OCI-LY7 (cell line): ENCODE data around the gene SSRP1. TPM values are rescaled to one million over a fixed set of nuclear protein-coding genes. Genes with fewer than 3 reads are reported as not detected.

Experiments
- BruUV-seq: library from RNA; stranded (reverse); fragments of 400-500 nt; replicated peaks from 2 replicates; lab custom pipeline; 2021; lab: Mats Ljungman, UMichigan
- CTCF ChIA-PET: fragments of 300-600 bp; sonication (Branson Sonifier 250); formaldehyde crosslinking; loops from one replicate; lab custom pipeline; 2022; ENCODE audit warnings: antibody characterized with exemption; ENCODE audit not compliant: unreplicated experiment; lab: Charles Lee
- POLR2A ChIA-PET: fragments of 300-600 bp; sonication (Branson Sonifier 250); formaldehyde crosslinking; loops from one replicate; lab custom pipeline; 2022; ENCODE audit warnings: antibody characterized with exemption; lab: Charles Lee
- DNase-seq: peaks from one replicate; pipeline ENCODE4 v3.0.0-alpha.2; 2015; ENCODE audit warnings: low spot score
- H2AFZ ChIP-seq: fragments of 200-600 bp; sonication (generic), shearing (Covaris generic); 2 replicates; pipeline ENCODE4 v1.6.1; 2014; ENCODE audit warnings: mild to moderate bottlenecking, antibody characterized with exemption, low read length, moderate library complexity
- H3K27ac ChIP-seq: fragments of 200-600 bp; sonication (generic); 2 replicates; pipeline ENCODE4 v1.5.1; 2014; ENCODE audit warnings: mixed run types, low read depth, mild to moderate bottlenecking, moderate library complexity, low read length, inconsistent platforms; ENCODE audit not compliant: poor library complexity, severe bottlenecking
- H3K36me3 ChIP-seq: fragments of 200-600 bp; sonication (generic); 2 replicates; pipeline ENCODE4 v1.6.1; 2014; ENCODE audit warnings: mild to moderate bottlenecking, antibody characterized with exemption, low read length, moderate library complexity, mixed read lengths; ENCODE audit not compliant: insufficient read depth
- H3K4me1 ChIP-seq: fragments of 200-600 bp; sonication (generic); 2 replicates; pipeline ENCODE4 v1.5.1; 2014; ENCODE audit warnings: mild to moderate bottlenecking, low read length; ENCODE audit not compliant: insufficient read depth, poor library complexity, severe bottlenecking
- H3K4me2 ChIP-seq: fragments of 200-600 bp; sonication (generic); 2 replicates; pipeline ENCODE4 v1.6.1; 2014; ENCODE audit warnings: mild to moderate bottlenecking, low read length
- H3K4me3 ChIP-seq: fragments of 200-600 bp; sonication (generic); 2 replicates; pipeline ENCODE4 v1.5.1; 2014; ENCODE audit warnings: mild to moderate bottlenecking, low read depth, low read length; ENCODE audit not compliant: poor library complexity, severe bottlenecking
- H3K79me2 ChIP-seq: fragments of 200-600 bp; sonication (generic); 2 replicates; pipeline ENCODE4 v1.6.1; 2016; ENCODE audit warnings: low read depth, mild to moderate bottlenecking, low read length, moderate library complexity, mixed read lengths; ENCODE audit not compliant: insufficient read depth
- H3K9me2 ChIP-seq: fragments of 200-600 bp; sonication (generic); 2 replicates; pipeline ENCODE4 v1.6.1; 2016; ENCODE audit warnings: mild to moderate bottlenecking, low read length, mixed read lengths; ENCODE audit not compliant: insufficient read depth
- H3K9me3 ChIP-seq: fragments of 200-600 bp; sonication (generic); 2 replicates; pipeline ENCODE4 v1.6.1; 2014; ENCODE audit warnings: mild to moderate bottlenecking, mixed run types, low read length, mixed read lengths
- H4K20me1 ChIP-seq: fragments of 200-600 bp; sonication (generic); 2 replicates; pipeline ENCODE4 v1.6.1; 2014; ENCODE audit warnings: mild to moderate bottlenecking, antibody characterized with exemption, low read length, moderate library complexity, mixed read lengths; ENCODE audit not compliant: insufficient read depth
- EZH2phosphoT487 ChIP-seq: fragments of 200-600 bp; sonication (generic); IDR thresholded peaks from 2 replicates; pipeline ENCODE4 v1.6.1; 2018; ENCODE audit warnings: low read depth, borderline replicate concordance, mild to moderate bottlenecking, mixed run types, antibody characterized with exemption, low read length, moderate library complexity, mixed read lengths
- intact Hi-C: fragments of 100-400 bp; cut with micrococcal nuclease; formaldehyde crosslinking; loops from one replicate; pipeline ENCODE4 v1.10.0; 2022; ENCODE audit not compliant: unreplicated experiment
- total RNA-seq, 2 experiments: library from RNA; depleted of rRNA in 1 of 2; stranded (reverse); fragments of >200 nt in 1 of 2; shearing (Covaris generic) in 1 of 2; gene quantifications; 2 replicates each; pipeline ENCODE4 v1.2.3, GENCODE V29; 2014 to 2022
- TF ChIP-seq, protein P1 (sequence below): fragments of 200-600 bp; sonication (generic); conservative IDR thresholded peaks from 2 replicates; pipeline ENCODE4 v1.5.1; 2014; ENCODE audit warnings: mild to moderate bottlenecking, antibody characterized with exemption, low read length, moderate library complexity, mixed read lengths

SSRP1 gene
- total RNA-seq, 2 experiments from 2014 or later: 146 to 221 TPM

DNA sequence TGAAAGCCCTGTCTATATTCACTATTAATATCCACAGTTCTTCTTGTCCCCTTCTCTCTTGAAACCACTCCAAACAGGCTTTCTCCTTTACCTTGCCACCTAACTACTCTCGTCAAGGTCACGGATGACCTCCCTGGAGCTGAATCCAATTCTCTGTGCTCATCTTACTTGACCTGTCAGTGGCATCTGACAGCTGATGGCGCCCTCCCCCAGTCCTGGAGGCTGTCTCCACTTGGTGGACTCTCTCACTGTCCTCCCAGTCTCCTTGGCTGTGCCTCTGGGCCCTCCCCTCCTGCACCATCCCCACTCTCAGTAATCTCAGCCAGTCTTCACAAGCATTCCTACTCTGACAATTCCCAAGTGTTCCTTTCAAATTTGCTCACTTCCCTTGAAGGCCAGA, 19.7 kb downstream of the SSRP1 start:
- H3K4me2 ChIP-seq: no peak overlapping the region
- TF ChIP-seq EZH2phosphoT487: no peak
- TF ChIP-seq, protein P1, sequence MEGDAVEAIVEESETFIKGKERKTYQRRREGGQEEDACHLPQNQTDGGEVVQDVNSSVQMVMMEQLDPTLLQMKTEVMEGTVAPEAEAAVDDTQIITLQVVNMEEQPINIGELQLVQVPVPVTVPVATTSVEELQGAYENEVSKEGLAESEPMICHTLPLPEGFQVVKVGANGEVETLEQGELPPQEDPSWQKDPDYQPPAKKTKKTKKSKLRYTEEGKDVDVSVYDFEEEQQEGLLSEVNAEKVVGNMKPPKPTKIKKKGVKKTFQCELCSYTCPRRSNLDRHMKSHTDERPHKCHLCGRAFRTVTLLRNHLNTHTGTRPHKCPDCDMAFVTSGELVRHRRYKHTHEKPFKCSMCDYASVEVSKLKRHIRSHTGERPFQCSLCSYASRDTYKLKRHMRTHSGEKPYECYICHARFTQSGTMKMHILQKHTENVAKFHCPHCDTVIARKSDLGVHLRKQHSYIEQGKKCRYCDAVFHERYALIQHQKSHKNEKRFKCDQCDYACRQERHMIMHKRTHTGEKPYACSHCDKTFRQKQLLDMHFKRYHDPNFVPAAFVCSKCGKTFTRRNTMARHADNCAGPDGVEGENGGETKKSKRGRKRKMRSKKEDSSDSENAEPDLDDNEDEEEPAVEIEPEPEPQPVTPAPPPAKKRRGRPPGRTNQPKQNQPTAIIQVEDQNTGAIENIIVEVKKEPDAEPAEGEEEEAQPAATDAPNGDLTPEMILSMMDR: no peak
- no peaks in the 10 kb centered on the region for H3K9me2 ChIP-seq
- H3K79me2 ChIP-seq: no peaks in the 10 kb centered on the region
- intact Hi-C loops: no loop called here
- H2AFZ ChIP-seq: no peak overlapping the region
- H3K4me3 ChIP-seq: no peak overlapping the region
- no peak for DNase-seq
- ChIA-PET CTCF (no interaction called here), POLR2A (interaction anchor here (0.6 kb wide), 2 partner anchors 13 to 70 kb away, joined by 4 to 5 read pairs; no protein-coding TSS in a partner anchor)
- no peaks in the 10 kb centered on the region for H3K4me1 ChIP-seq
- peaks cover 12% of the 10 kb centered on the region; the same call in 1 of the 2 replicates for H3K36me3 ChIP-seq
- H4K20me1 ChIP-seq: no peaks in the 10 kb centered on the region
- H3K27ac ChIP-seq: no peak overlapping the region
- no TSS peak for BruUV-seq
- no peaks in the 10 kb centered on the region for H3K9me3 ChIP-seq

DNA sequence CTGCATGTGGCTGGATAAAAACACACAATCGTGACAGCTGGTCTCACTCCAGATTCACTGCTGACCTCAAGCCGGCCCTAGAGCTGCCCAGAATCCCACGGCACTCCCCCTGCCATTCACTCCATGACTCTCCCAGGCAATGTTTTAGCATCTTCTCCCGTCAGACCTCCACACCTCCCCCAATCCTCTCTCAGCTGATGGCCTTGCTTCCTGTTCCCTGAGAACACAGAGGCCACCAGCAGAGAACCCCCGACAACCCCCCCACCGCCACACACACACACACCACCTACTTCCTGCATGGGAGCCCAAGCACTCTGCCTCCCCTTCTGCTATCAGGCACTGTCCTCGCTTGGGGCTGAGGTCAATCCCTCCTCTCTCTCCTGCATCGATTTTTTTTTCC, 20.2 kb downstream of the SSRP1 start:
- no peaks in the 10 kb centered on the region for H3K79me2 ChIP-seq
- no TSS peak for BruUV-seq
- no peak overlapping the region for H2AFZ ChIP-seq
- H3K27ac ChIP-seq: no peak overlapping the region
- H3K4me2 ChIP-seq: no peak overlapping the region
- ChIA-PET POLR2A (interaction anchor here (0.6 to 0.7 kb wide), 2 partner anchors 14 to 298 kb away, joined by 4 to 6 read pairs; no protein-coding TSS in a partner anchor), CTCF (no interaction called here)
- H3K36me3 ChIP-seq: peaks cover 12% of the 10 kb centered on the region; the same call in 1 of the 2 replicates
- H4K20me1 ChIP-seq: no peaks in the 10 kb centered on the region
- H3K9me3 ChIP-seq: no peaks in the 10 kb centered on the region
- no peak overlapping the region for H3K4me3 ChIP-seq
- H3K4me1 ChIP-seq: no peaks in the 10 kb centered on the region
- intact Hi-C loops: no loop called here
- no peak for DNase-seq
- TF ChIP-seq EZH2phosphoT487: no peak
- TF ChIP-seq, protein P1: no peak
- H3K9me2 ChIP-seq: no peaks in the 10 kb centered on the region

DNA sequence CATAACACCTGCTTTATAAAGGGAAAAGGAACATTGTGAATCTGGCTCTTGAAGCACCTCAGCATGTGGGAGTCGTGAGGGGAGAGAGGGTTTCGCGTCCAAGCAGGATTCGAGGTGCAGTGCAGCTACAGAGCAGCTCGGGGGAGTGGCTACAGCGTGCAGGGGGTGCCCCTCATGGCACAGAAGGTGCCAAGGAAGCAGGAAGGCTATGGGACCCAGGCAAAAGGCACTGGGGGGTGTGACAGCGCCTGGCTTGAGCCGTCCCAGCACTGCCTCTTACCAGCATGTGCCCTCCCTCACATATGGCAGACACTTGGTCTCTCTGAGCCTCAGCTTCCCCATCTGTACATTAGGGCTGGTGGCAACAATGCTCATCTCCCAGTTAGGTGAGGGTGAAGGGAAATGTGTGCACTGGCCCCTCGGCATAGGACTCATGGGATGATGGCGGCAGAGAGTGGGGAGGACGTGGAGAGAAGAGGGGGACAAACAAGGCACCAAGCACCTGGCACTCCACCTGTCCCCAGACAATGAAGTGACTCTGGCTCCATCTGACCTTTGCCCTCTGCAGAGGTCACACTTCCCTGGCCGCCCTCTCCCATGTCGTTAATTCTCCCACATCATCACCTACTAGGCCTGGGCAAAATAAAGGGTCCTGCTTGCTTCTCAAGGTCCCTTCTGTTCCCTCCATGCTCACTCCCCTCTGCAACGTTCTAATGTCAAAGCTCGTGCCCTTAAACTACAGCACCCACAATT, 21.3 kb downstream of the SSRP1 start:
- Histone ChIP-seq H3K27ac (no peak overlapping the region), H3K4me3 (no peak overlapping the region), H3K4me1 (no peaks in the 10 kb centered on the region), H3K9me2 (no peaks in the 10 kb centered on the region), H3K4me2 (no peak overlapping the region), H3K9me3 (no peaks in the 10 kb centered on the region), H2AFZ (no peak overlapping the region), H3K36me3 (peaks cover 12% of the 10 kb centered on the region; the same call in 1 of the 2 replicates), H4K20me1 (no peaks in the 10 kb centered on the region), H3K79me2 (no peaks in the 10 kb centered on the region)
- no peak for DNase-seq
- no peak for TF ChIP-seq EZH2phosphoT487
- TF ChIP-seq, protein P1: no peak
- intact Hi-C loops: no loop called here
- POLR2A ChIA-PET: no interaction called here
- CTCF ChIA-PET: no interaction called here
- no TSS peak for BruUV-seq
